Measurements from ENCODE around the gene CYP24A1.

The CYP24A1 gene

GRCh38 chr20:54111460-54111859 is 62.3 kb downstream of the CYP24A1 start:
- no peak for TF ChIP-seq CTCF (IDR thresholded peaks at IDR 0.05; ENCODE audit: low read depth, low read length, missing control alignments)
- Histone ChIP-seq H3K27me3 (replicated peaks) (no peaks in the 10 kb centered on the region), H3K4me3 (ENCODE audit: low read depth, low read length) (no peak overlapping the region), H3K27ac (no peak overlapping the region), H3K36me3 (replicated peaks) (no peaks in the 10 kb centered on the region)
- no peak for DNase-seq
- in situ Hi-C loops (cut with HindIII; ENCODE audit: low pct_ligation_motif_present, low sequenced_read_pairs) = no loop called here

- no peaks in the 10 kb centered on the region for H3K27me3 ChIP-seq (replicated peaks)
- no peaks in the 10 kb centered on the region for H3K36me3 ChIP-seq (replicated peaks)
- no peak overlapping the region for H3K27ac ChIP-seq
- no peak for DNase-seq
- H3K4me3 ChIP-seq (ENCODE audit: low read depth, low read length) = no peak overlapping the region
- TF ChIP-seq CTCF (IDR thresholded peaks at IDR 0.05; ENCODE audit: low read depth, low read length, missing control alignments) = no peak
- in situ Hi-C loops (cut with HindIII; ENCODE audit: low pct_ligation_motif_present, low sequenced_read_pairs) = no loop called here
These were observed 63.3 kb downstream of the CYP24A1 start for GRCh38 chr20:54110457-54110856.

- Histone ChIP-seq H3K36me3 (replicated peaks) (no peaks in the 10 kb centered on the region), H3K27ac (no peak overlapping the region), H3K27me3 (replicated peaks) (no peaks in the 10 kb centered on the region), H3K4me3 (ENCODE audit: low read depth, low read length) (no peak overlapping the region)
- TF ChIP-seq CTCF (IDR thresholded peaks at IDR 0.05; ENCODE audit: low read depth, low read length, missing control alignments) = no peak
- in situ Hi-C loops (cut with HindIII; ENCODE audit: low pct_ligation_motif_present, low sequenced_read_pairs) = no loop called here
- no peak for DNase-seq
These were observed 63.7 kb downstream of the CYP24A1 start for GRCh38 chr20:54110041-54110440.

- Histone ChIP-seq H3K4me3 (ENCODE audit: low read depth, low read length) (no peak overlapping the region), H3K27me3 (replicated peaks) (no peaks in the 10 kb centered on the region), H3K36me3 (replicated peaks) (no peaks in the 10 kb centered on the region), H3K27ac (no peak overlapping the region)
- DNase-seq = no peak
- TF ChIP-seq CTCF (IDR thresholded peaks at IDR 0.05; ENCODE audit: low read depth, low read length, missing control alignments) = no peak
- in situ Hi-C loops (cut with HindIII; ENCODE audit: low pct_ligation_motif_present, low sequenced_read_pairs) = loop anchor here (10.0 kb wide), 1 partner anchor 86 kb away; no protein-coding TSS in a partner anchor
These were observed 65.0 kb downstream of the CYP24A1 start for GRCh38 chr20:54108817-54109216.

GRCh38 chr20:54108326-54108642 is 65.5 kb downstream of the CYP24A1 start:
- no peaks in the 10 kb centered on the region for H3K27me3 ChIP-seq (replicated peaks)
- no peak overlapping the region for H3K27ac ChIP-seq
- in situ Hi-C loops (cut with HindIII; ENCODE audit: low pct_ligation_motif_present, low sequenced_read_pairs) = loop anchor here (10.0 kb wide), 1 partner anchor 87 kb away; no protein-coding TSS in a partner anchor
- TF ChIP-seq CTCF (IDR thresholded peaks at IDR 0.05; ENCODE audit: low read depth, low read length, missing control alignments) = no peak
- no peak for DNase-seq
- no peaks in the 10 kb centered on the region for H3K36me3 ChIP-seq (replicated peaks)
- H3K4me3 ChIP-seq (ENCODE audit: low read depth, low read length) = no peak overlapping the region

- no peak for DNase-seq
- in situ Hi-C loops (cut with HindIII; ENCODE audit: low pct_ligation_motif_present, low sequenced_read_pairs) = loop anchor here (10.0 kb wide), 1 partner anchor 87 kb away; no protein-coding TSS in a partner anchor
- TF ChIP-seq CTCF (IDR thresholded peaks at IDR 0.05; ENCODE audit: low read depth, low read length, missing control alignments) = no peak
- no peak overlapping the region for H3K27ac ChIP-seq
- H3K4me3 ChIP-seq (ENCODE audit: low read depth, low read length) = no peak overlapping the region
- no peaks in the 10 kb centered on the region for H3K27me3 ChIP-seq (replicated peaks)
- H3K36me3 ChIP-seq (replicated peaks) = no peaks in the 10 kb centered on the region
These were observed 66.0 kb downstream of the CYP24A1 start for GRCh38 chr20:54107600-54108325.

All from brain microvascular endothelial cell (primary cell).